ENCODE data around the gene ITPRIPL2. TPM values are rescaled to one million over a fixed set of nuclear protein-coding genes. Genes with fewer than 3 reads are reported as not detected.

The ITPRIPL2 gene
- total RNA-seq, 1 donor from 2014 or later = 14.5 TPM

DNA sequence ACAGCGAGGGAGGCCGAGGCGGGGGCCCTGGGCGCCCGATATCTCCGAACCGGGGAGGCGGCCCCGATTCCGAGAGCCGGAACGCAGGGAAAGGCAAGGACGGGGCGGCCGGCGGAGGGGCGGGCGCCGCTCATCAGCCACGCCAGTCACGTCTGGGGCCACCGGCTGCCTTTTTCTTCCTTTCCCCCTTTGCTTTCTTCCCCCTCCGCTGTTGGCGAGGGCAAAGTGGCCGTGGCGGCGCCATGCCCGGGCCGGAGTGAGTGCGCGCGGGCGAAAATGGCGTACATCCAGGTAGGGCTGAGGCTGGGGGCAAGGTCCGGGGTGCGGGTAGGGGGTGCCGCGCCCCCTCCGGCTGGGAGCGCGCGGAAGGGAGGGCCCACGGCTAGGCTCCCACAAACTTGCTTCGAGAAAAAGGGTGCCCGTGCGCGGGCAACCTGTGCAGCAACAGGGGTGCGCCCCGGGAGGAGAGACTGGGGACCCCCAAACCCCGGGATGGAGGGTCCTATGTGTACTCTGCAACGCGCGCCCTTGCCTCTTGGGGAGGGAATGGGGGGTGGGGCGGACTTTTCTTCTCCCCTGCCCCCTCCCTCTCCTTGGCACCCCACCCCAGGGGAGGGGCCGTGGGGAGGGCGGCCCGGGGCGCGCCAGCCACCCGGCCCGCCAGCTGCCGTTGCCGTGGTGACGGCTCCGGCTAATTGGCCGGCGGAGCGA lies 54.8 kb downstream of the ITPRIPL2 start:
- DNase-seq (ENCODE audit: low read depth) = no peak
- TF ChIP-seq, protein P1, sequence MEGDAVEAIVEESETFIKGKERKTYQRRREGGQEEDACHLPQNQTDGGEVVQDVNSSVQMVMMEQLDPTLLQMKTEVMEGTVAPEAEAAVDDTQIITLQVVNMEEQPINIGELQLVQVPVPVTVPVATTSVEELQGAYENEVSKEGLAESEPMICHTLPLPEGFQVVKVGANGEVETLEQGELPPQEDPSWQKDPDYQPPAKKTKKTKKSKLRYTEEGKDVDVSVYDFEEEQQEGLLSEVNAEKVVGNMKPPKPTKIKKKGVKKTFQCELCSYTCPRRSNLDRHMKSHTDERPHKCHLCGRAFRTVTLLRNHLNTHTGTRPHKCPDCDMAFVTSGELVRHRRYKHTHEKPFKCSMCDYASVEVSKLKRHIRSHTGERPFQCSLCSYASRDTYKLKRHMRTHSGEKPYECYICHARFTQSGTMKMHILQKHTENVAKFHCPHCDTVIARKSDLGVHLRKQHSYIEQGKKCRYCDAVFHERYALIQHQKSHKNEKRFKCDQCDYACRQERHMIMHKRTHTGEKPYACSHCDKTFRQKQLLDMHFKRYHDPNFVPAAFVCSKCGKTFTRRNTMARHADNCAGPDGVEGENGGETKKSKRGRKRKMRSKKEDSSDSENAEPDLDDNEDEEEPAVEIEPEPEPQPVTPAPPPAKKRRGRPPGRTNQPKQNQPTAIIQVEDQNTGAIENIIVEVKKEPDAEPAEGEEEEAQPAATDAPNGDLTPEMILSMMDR (conservative IDR thresholded peaks at IDR 0.05; ENCODE audit: low read depth, low read length) = no peak
- H3K4me3 ChIP-seq (ENCODE audit: low read depth, low read length) = no peak overlapping the region

DNA sequence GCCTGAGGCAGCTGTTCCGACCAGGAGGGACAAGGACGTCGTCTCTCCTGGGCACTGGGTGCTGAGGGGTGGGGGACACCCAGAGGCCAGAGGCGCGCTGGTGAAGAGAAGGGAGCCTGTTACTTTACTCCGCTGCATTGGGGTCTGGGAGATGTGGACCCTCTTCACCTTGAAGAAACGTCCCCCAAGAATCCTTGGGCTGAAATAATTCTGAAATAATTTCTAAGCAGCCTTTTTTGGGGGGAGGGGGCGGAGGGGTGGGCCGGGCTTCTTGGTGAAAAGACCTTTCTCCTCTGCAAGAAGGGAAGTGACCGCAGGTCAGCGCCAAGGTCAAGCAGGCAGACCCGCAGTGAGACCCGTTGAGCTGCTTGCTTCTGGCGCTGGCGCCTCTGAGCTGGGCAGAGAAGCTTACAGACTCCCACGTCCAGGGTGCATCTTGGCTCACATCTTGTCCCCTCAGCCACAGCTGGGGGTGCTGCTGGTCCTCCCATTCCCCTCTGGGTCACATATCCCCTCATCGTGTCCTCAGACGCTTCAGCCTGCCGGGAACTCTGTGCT lies 55.4 kb downstream of the ITPRIPL2 start:
- H3K4me3 ChIP-seq (ENCODE audit: low read depth, low read length) = no peak overlapping the region
- TF ChIP-seq, protein P1 (conservative IDR thresholded peaks at IDR 0.05; ENCODE audit: low read depth, low read length) = no peak
- no peak for DNase-seq (ENCODE audit: low read depth)

DNA sequence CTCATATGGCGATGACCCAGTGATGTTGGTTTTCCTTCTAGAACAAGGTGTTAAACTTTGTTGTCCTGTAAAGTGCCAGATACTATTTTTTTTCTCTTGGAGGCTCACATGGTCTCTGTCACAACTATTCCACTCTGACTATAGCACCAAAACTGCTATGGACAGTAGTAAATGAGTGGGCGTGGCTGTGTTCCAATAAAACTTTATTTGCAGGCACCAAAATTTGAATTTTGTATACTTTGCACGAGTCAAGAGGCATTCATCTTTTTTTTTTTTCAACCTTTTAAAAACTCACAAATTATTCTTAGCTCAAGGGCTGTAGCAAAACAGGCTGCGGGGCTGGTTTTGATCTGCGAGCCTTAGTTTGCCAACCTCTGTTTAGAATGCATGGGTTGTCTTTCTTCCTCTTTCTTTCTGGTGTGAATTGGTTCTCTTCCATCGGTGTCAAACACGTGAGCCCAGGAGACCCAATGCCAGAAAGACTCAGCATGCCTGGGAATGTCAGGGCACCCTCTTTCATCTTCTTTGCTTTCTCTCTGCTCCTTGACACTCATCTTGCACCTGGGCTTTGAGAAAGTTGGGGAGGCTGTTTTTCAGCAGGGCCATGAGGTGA lies 56.4 kb downstream of the ITPRIPL2 start:
- DNase-seq (ENCODE audit: low read depth) = no peak
- H3K4me3 ChIP-seq (ENCODE audit: low read depth, low read length) = no peak overlapping the region
- TF ChIP-seq, protein P1 (conservative IDR thresholded peaks at IDR 0.05; ENCODE audit: low read depth, low read length) = no peak

Other genes starting within 250 kb of the ITPRIPL2 start
- 18.2 and 33.5 TPM in 2 replicates for gene SMG1, start 187.6 kb upstream of the ITPRIPL2 start, total RNA-seq
- 0.23 and 0.43 TPM in 2 replicates for gene TMC7, start 130.0 kb upstream of the ITPRIPL2 start, total RNA-seq
- gene COQ7, start 46.4 kb upstream of the ITPRIPL2 start, total RNA-seq = 10.6 and 13.7 TPM in 2 replicates
- gene SYT17, start 54.3 kb downstream of the ITPRIPL2 start, total RNA-seq = 0.07 and 1.2 TPM in 2 replicates
- not detected in 2 replicates for gene CLEC19A, start 171.8 kb downstream of the ITPRIPL2 start, total RNA-seq

All from epithelial cell of proximal tubule (primary cell).